GM19043 (cell line): ENCODE data around the gene RAB22A.
"Not testable (repeated sequence)": the region's sequence is repeated elsewhere in the genome, so short reads cannot be mapped to it uniquely, and the experiment has no call there.

Experiments
- ATAC-seq: cut with Tn5 transposase; IDR thresholded peaks from one replicate; pipeline ENCODE4 v1.9.1; 2021; ENCODE audit warnings: low read depth; ENCODE audit not compliant: unreplicated experiment

Gene RAB22A

GRCh38 chr20:58407201-58407873, 97.8 kb downstream of the RAB22A start:
- no peak for ATAC-seq

GRCh38 chr20:58407966-58408557, 98.5 kb downstream of the RAB22A start:
- peak; percentile 63 for ATAC-seq

DNA sequence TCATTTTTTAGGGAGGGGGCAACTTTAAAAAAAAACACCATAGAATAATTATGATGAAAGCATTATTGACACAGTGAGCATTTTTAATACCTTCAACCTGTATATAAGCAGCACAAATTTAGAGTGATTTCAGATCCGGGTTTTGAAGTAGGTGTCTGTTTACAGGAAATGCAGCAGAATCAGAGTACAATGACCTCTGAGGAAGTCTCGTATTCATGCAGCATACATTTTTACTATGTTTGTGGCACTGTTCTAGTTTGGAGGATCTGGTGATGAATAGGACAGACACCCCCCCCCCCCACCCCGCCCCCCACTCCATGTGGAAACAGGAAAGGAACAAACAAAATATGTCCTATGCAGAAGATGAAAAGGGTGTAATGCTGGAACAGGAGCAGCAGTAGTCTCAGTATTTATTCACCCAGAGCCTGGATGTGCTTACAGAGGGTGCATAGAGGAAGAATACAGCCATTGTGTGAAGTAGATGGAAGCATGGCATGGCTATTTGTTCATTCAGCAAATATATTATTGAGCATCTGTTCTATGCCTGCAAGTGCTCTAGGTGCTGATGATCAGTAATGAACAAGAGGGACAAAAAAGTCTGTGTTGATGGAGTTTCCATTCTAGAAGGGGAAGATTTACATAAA, 99.2 kb downstream of the RAB22A start:
- ATAC-seq, result no peak

GRCh38 chr20:58414216-58414615, 104.7 kb downstream of the RAB22A start:
- ATAC-seq, result not testable (repeated sequence)

DNA sequence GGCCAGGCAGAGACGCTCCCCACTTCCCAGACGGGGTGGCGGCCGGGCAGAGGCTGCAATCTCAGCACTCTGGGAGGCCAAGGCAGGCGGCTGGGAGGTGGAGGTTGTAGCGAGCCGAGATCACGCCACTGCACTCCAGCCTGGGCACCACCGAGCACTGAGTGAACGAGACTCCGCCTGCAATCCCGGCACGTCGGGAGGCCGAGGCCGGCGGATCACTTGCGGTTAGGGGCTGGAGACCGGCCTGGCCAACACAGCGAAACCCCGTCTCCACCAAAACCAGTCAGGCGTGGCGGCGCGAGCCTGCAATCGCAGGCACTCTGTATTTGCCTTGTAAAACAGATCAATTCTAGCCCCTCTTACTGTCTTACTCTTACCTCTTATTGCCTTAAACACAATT, 105.3 kb downstream of the RAB22A start:
- not testable (repeated sequence) for ATAC-seq

- ATAC-seq, result no peak
These were observed 106.5 kb downstream of the RAB22A start for GRCh38 chr20:58416057-58416456.

DNA sequence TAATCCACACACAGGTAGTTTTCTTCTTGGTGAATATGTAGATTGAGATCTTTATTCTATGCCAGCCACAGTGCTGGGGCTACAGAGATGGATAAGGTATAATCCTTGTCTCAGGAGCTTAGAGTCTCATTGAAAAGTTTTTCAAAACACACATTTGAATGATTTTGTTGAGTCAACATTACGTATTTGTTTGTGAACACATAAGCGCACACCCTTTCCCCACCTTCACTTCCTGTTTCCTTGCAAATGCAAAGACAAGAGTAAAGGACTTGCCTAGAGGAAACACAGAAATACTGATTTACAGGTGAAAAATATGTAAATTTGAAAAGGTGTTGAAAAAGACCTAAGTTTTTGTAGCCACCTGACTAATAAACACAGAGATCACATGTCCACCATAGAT, 107.3 kb downstream of the RAB22A start:
- ATAC-seq, result no peak
